HG02798 (cell line): Measurements from ENCODE around the gene EXOC2.
"Not testable (repeated sequence)": the region's sequence is repeated elsewhere in the genome, so short reads cannot be mapped to it uniquely, and the experiment has no call there.

Experiments used
- ATAC-seq: cut with Tn5 transposase; IDR thresholded peaks from one replicate; pipeline ENCODE4 v1.9.1; 2021; ENCODE audit warnings: mild to moderate bottlenecking; ENCODE audit not compliant: unreplicated experiment, poor library complexity

Gene EXOC2

DNA sequence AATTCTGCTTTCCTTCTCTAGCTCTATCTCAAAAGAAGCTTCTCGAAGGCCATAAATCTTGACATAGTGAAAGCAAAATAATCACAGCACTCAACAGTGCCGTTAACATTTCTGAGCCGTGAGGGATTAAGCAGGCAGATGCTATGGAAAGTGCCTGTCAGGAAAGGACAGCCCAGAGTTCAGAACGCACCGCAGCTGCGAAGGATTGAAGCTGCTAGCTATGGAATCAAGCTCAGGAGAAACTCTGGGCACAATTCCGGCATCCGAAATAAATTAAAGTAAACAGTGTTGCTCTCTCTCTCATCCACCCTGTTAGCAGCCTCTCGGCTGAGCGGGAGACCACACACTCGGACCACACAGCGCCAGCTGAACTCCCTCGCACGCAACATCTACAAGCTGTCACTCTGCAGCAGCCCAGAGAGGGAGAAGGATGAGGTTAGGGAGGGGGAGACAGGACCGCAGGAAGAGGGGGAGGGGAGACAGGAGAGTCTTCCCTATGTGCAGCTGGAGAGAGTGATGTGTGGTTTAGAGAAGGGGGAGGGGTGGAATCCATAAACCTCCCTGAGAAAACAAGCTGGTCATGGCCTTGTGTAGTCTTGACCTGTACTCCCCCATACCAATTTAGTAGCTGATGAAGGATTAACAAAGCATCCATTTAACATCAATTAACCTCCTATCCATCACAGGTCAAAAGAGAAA is 9.0 kb downstream of the EXOC2 start:
- no peak for ATAC-seq

DNA sequence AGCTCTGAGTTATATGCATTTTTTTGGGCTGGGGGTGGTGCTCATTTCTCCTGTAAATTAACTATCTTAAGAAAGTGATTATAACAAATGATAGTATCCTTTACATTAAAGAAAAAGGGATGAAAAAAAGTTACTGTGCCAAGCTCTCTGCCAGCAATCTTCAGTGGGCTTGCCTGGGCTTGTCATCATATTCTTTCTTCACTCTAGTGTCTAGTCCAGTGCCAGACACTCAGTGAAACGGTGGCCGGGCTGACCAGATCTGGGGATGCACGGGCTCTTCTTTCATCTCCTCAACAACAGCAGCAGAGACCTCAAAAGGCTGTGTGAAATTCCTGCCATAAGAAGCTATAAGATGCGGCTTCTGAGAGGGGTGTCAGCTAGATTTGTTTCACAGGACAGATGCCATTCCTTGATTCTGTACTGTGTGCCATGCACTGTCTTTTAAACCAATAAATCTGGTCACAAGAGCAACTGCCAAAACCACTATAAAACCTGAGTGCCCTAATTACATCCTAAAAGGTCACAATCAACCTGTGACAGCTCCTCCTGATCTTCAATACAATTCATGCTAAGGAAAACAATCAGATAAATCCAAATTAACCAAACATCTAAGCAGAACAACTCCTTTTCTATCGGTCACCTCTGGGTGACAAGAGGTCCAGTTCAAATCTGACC is 12.1 kb downstream of the EXOC2 start:
- ATAC-seq: no peak

GRCh38 chr6:680251-680650 is 12.7 kb downstream of the EXOC2 start:
- ATAC-seq: no peak

- no peak for ATAC-seq
These were observed 13.7 kb downstream of the EXOC2 start for GRCh38 chr6:679282-679681.

DNA sequence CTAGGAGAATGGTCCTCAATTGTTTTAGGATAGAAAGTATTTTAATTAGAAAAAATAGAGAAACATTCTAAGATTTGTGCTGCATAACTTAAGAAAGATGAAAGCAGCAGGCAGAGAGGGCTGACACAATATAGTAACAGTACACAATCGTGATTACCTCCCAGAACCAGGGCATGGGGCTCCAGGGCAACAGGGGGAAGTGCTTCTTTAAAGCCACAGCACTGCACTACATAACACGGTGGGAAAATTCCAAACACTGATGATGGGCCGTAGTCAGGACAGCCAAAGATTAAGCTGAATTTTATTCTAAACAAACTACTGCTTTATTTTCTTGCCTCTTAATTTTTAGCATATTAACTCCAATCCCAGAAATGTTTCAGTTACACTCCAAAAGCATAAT is 14.4 kb downstream of the EXOC2 start:
- no peak for ATAC-seq

GRCh38 chr6:677919-678318 is 15.0 kb downstream of the EXOC2 start:
- no peak for ATAC-seq

GRCh38 chr6:674956-675355 is 18.0 kb downstream of the EXOC2 start:
- ATAC-seq: no peak

GRCh38 chr6:674406-674805 is 18.5 kb downstream of the EXOC2 start:
- ATAC-seq: no peak

- no peak for ATAC-seq
These were observed 25.5 kb downstream of the EXOC2 start for GRCh38 chr6:667253-667927.

GRCh38 chr6:665403-666267 is 27.3 kb downstream of the EXOC2 start:
- ATAC-seq: no peak

DNA sequence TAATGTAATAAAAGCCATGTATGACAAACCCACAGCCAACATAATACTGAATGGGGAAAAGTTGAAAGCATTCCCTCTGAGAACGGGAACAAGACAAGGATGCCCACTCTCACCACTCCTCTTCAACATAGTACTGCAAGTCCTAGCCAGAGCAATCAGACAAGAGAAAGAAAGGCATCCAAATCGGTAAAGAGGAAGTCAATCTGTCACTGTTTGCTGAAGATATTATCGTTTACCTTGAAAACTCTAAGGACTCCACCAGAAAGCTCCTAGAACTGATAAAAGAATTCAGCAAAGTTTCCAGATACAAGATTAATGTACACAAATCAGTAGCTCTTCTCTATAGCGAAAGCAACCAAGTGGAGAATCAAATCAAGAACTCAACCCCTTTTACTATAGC is 29.2 kb downstream of the EXOC2 start:
- not testable (repeated sequence) for ATAC-seq

DNA sequence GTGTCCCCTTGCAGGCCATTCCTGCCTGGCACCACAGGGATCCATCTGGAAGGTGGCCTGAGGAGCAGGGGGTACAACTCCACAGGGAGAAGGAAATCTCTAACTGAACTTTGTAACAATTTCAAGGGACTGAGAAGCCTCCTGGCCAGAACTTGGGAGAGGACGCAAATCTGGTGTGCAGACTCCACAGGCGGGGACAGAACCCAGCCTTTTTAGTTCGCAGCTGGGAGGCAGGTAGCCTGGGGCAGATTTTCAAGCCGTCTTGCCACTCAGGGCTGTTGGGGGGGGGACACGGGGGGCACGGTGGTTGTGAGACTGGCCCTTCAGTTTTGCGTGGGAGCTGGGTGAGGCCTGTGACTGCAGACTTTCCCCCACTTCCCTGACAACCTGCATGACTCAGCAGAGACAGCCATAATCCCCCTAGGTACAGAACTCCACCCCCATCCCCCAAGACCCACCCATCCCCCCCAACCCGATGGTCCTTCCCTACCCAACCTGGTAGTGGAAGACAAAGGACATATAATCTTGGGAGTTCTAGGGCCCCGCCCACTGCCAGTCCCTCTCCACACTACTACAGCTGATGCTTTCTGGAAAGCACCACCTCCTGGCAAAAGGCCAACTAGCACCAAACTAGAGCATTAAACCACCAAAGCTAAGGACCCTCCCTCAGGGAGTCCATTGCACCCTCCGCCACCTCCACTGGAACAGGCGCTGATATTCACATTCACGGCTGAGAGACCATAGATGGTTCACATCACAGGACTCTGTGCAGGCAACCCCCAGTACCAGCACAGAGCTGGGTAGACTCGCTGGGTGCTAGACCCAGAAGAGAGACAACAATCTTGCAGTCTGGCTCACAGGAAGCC is 33.0 kb downstream of the EXOC2 start:
- ATAC-seq: no peak

DNA sequence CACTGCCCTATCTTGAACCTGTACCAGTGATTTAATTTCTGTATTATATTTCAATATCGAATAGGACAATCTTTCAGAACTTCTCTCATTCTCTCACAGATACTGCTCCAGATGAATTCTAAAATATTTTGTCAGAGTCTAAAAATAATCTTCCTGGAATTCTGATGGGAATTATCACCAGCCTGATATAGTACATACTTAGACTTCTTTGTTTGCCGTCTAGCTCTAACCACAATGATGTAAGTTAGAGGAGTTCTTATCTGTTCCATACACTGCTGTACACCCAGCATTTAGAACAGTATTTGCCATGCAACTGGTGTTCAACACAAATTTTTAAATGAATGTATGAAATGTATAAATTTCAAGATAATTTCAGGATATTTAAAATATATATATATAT is 34.7 kb downstream of the EXOC2 start:
- ATAC-seq: no peak

- ATAC-seq: no peak
These were observed 35.2 kb downstream of the EXOC2 start for GRCh38 chr6:657743-658142.

DNA sequence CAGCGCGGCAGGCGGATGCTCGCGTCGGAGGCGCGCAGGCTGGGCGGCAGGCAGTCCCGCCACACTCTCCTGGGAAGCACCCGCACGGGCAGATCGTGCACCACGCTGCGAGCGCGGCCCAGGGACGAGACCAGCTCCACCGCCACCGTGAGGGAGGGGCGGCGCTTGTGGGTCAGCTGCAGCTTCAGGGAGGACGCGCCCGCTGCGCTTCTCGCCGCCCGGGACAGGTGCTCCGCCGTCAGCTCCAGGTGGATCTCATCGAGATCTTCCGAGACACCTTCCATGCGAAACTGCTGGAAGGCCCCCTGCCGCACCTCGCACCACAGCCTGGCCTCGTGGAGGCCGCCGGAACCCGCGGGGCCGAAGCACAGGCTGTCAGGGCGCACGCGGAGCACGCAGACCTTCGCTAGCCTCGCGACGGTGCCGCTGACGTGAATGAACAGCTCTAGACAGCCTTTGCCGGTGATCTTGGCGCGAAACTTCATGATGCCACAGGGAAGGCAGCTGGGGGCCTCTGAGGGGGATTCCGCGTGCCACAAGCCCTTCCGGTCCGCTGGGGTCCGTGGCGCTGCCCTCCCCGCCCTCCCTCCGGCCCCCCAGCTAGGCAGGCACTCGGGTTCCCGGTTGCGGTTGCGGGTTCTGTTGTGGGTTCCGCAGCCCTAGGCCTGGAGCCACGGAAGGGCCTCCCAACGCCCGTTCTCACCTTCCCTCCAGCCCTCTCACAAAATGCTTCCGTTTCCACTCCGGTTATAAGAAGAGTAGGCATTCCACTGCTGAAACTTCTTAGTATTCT is 36.3 kb downstream of the EXOC2 start, which contains the start of gene HUS1B:
TSS of gene HUS1B (minus strand) at position 641 of the 793 bp plus-strand sequence. CDS start at position 485, 156 bp downstream.
- ATAC-seq: no peak

- ATAC-seq: no peak
These were observed 38.8 kb downstream of the EXOC2 start for GRCh38 chr6:654136-654535.

DNA sequence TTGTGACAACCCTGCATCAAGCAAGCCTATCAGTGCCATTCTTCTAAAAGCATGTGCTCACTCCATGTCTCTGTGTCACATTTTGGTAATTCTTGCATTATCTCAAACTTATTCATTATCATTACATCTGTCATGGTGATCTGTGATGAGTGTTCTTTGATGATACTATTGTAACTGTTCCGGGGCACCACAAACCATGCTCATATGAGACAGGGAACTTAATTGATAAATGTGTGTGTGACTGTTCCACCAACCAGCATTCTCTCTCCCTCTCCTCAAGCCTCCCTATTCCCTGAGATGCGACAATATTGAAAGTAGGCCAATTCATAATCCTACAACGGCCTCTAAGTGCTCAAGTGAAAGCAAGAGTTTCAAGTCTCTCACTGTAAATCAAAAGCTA is 40.1 kb downstream of the EXOC2 start:
- ATAC-seq: no peak

GRCh38 chr6:650098-650497 is 42.8 kb downstream of the EXOC2 start:
- no peak for ATAC-seq

DNA sequence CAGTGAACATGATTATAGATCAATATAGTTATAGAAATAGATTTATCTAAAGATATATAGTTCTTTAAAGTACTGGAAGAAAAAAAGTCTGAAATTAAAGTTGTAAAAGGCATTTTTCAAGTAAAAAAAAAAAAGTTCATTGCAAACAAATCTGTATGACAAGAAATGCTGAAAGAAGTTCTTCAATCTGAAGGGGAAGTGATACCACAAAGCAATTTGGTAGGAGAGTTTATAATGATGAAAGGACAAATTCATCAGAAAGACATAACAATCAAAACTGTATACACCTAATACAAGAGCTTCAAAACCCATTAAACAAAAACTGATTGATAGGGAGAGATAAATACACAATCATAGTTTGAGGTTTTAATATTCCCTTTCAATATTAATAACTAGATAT is 50.1 kb downstream of the EXOC2 start:
- no peak for ATAC-seq
